Testis (tissue), 5 donors: ENCODE data around the gene C1RL. TPM values are rescaled to one million over a fixed set of nuclear protein-coding genes. Genes with fewer than 3 reads are reported as not detected.

ENCODE experiments used
- DNase-seq: peaks from one replicate; pipeline ENCODE4 v3.0.0-alpha.2; 2019
- H3K27ac ChIP-seq, 2 donors: fragments of 200-600 bp; sonication (generic); one replicate each; pipeline ENCODE4 v1.5.1; 2019
- H3K27me3 ChIP-seq: fragments of 200-600 bp; sonication (generic); one replicate; pipeline ENCODE4 v1.5.1; 2019
- H3K36me3 ChIP-seq: fragments of 200-600 bp; sonication (generic); one replicate; pipeline ENCODE4 v1.5.1; 2017; ENCODE audit warnings: low read depth; ENCODE audit errors: missing control alignments
- H3K4me1 ChIP-seq: fragments of 200-600 bp; sonication (generic); one replicate; pipeline ENCODE4 v1.5.1; 2019
- H3K4me3 ChIP-seq, 2 donors: fragments of 200-600 bp; sonication (generic); one replicate each; pipeline ENCODE4 v1.5.1; 2017 to 2019
- H3K9me3 ChIP-seq: fragments of 200-600 bp; sonication (generic); one replicate; pipeline ENCODE4 v1.5.1; 2017
- POLR2A ChIP-seq: fragments of 450-650 bp; IDR thresholded peaks from one replicate; pipeline ENCODE4 v1.6.1; 2017; ENCODE audit warnings: antibody characterized with exemption, mild to moderate bottlenecking, moderate library complexity
- WGBS, 2 donors: methylation state at CpG; one replicate each; pipeline ENCODE4 v1.1.5; 2018; 5-methylcytosine and 5-hydroxymethylcytosine counted together
- intact Hi-C: fragments of 100-400 bp; cut with DNase I; formaldehyde crosslinking; loops from one replicate; pipeline ENCODE4 v1.15.1; 2023; ENCODE audit warnings: low total_unique reads
- long read RNA-seq, 2 donors: transcript quantifications; one replicate each; lab custom pipeline, GENCODE V29; 2026
- polyA plus RNA-seq: library from polyadenylated mRNA; stranded (reverse); fragments of 350-450 nt; fragmentation: Illumina TruSeq; extraction: RNeasy Lipid Tissue Mini Kit (QIAGEN cat#74804); gene quantifications from one replicate; pipeline ENCODE4 v1.2.3, GENCODE V29; 2014; ENCODE audit warnings: low read depth, low replicate concordance; ENCODE audit not compliant: insufficient read depth
- total RNA-seq, 2 donors: library from RNA; depleted of rRNA; stranded (reverse); fragments of >200 nt; gene quantifications; one replicate each; pipeline ENCODE4 v1.2.3, GENCODE V29; 2016
- TF ChIP-seq, protein P1 (sequence below), 3 experiments: fragments of 450-650 bp in 2 of 3; fragments of 200-600 bp in 1 of 3; sonication (generic) in 1 of 3; IDR thresholded peaks; one replicate each; pipeline ENCODE4 v1.5.1; 2016 to 2019; ENCODE audit warnings: antibody characterized with exemption in 3 of 3, mild to moderate bottlenecking in 2 of 3, moderate library complexity in 1 of 3

C1RL gene
- total RNA-seq: 10 to 100 TPM; 23.9 to 31.8 TPM
- 19.8 TPM for polyA plus RNA-seq
- long read RNA-seq, donor 1, partial matches to known transcripts: 6 of 10 reads
- long read RNA-seq, donor 1, other reads (novel, unspliced or antisense): 0 of 10 reads
- long read RNA-seq, donor 2, partial matches to known transcripts: 0 of 1 reads
- long read RNA-seq, donor 2, other reads (novel, unspliced or antisense): 0 of 1 reads

DNA sequence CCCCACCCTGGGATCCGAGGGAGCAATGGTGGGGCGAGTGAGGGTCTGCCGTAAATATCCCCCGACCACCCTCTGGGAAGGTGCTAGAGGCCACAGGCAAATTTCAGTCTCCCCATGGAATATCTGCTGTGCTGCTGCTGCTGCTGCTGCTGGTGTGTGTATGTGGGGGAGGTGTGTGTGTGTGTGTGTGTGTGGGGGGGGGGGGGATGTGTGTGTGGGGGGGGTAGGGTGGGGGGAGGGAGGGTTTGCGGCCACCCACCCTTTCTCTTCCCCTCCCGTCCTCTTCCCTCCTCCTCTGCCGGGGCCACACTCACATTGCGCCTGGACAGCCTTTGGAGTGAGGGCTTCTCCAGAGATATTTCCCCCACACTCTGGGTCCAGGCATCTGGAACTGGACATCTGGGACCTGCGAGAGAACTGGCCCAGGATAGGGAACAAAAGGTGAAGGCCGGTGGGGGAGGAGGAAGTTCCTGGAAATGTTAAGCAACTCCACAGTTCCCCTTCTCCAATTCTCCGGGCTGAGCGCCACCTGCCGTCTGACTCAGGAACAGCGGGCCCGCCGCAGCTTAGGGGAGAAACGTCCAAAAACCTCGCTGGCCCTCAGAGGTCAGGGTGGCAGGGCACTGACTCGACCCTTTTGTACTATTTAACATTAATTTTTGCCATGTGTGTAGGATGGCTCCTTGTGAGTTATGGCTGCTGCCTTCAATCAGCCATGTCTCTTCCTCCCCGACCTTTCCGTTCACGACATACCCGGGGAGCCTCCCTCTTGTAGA, at the start of gene C1RL:
TSS of gene C1RL (minus strand) at position 419 of the 776 bp plus-strand sequence. CDS start at position 385, 34 bp downstream.
- peak within 1 kb of the TSS; percentile 87 to 93 for H3K27ac ChIP-seq
- 4 to 7% methylated on average over 18 to 23 of the region's 23 CpGs for WGBS, 2 donors
- peak within 1 kb of the TSS; percentile 55 to 74 for H3K4me3 ChIP-seq
- H3K27me3 ChIP-seq: no peaks in the 10 kb centered on the region
- peak; percentile 93 for DNase-seq
- no peaks in the 10 kb centered on the region for H3K9me3 ChIP-seq
- H3K4me1 ChIP-seq: peaks cover 33% of the 10 kb centered on the region
- no peak for TF ChIP-seq POLR2A
- TF ChIP-seq, protein P1, sequence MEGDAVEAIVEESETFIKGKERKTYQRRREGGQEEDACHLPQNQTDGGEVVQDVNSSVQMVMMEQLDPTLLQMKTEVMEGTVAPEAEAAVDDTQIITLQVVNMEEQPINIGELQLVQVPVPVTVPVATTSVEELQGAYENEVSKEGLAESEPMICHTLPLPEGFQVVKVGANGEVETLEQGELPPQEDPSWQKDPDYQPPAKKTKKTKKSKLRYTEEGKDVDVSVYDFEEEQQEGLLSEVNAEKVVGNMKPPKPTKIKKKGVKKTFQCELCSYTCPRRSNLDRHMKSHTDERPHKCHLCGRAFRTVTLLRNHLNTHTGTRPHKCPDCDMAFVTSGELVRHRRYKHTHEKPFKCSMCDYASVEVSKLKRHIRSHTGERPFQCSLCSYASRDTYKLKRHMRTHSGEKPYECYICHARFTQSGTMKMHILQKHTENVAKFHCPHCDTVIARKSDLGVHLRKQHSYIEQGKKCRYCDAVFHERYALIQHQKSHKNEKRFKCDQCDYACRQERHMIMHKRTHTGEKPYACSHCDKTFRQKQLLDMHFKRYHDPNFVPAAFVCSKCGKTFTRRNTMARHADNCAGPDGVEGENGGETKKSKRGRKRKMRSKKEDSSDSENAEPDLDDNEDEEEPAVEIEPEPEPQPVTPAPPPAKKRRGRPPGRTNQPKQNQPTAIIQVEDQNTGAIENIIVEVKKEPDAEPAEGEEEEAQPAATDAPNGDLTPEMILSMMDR (IDR thresholded peaks at IDR 0.05): peak; percentile 98 to 99 (median 98)
- intact Hi-C loops: loop anchor here (5.0 kb wide), 1 partner anchor 47 kb away; the partner anchor contains the start of gene C1S
- H3K36me3 ChIP-seq: no peaks in the 10 kb centered on the region

GRCh38 chr12:7157391-7157790, 48.4 kb upstream of the C1RL start:
- Histone ChIP-seq H3K4me1 (no peaks in the 10 kb centered on the region), H3K36me3 (no peaks in the 10 kb centered on the region), H3K27me3 (no peaks in the 10 kb centered on the region), H3K27ac (no peak overlapping the region), H3K4me3 (no peak overlapping the region), H3K9me3 (no peaks in the 10 kb centered on the region)
- 93 to 95% methylated on average over 12 to 17 of the region's 17 CpGs for WGBS, 2 donors
- intact Hi-C loops: no loop called here
- TF ChIP-seq POLR2A: no peak
- TF ChIP-seq, protein P1 (IDR thresholded peaks at IDR 0.05): no peak
- DNase-seq: no peak

- H3K36me3 ChIP-seq: no peaks in the 10 kb centered on the region
- 81 to 88% methylated on average over 9 to 24 of the region's 24 CpGs for WGBS, 2 donors
Measured at GRCh38 chr12:7156259-7157197, 47.5 kb upstream of the C1RL start.

GRCh38 chr12:7155471-7156034, 46.5 kb upstream of the C1RL start:
- H3K27ac ChIP-seq: no peak overlapping the region
- no peaks in the 10 kb centered on the region for H3K4me1 ChIP-seq
- H3K4me3 ChIP-seq: no peak overlapping the region
- no peaks in the 10 kb centered on the region for H3K36me3 ChIP-seq
- WGBS, 2 donors: 91 to 92% methylated on average over 5 to 8 of the region's 8 CpGs
- TF ChIP-seq POLR2A: no peak
- TF ChIP-seq, protein P1 (IDR thresholded peaks at IDR 0.05): no peak
- intact Hi-C loops: no loop called here
- H3K9me3 ChIP-seq: no peaks in the 10 kb centered on the region
- no peak for DNase-seq
- H3K27me3 ChIP-seq: no peaks in the 10 kb centered on the region

More at GRCh38 chr12:7156259-7157197, 47.5 kb upstream of the C1RL start:
- no peak for DNase-seq
- no peak overlapping the region for H3K4me3 ChIP-seq
- H3K9me3 ChIP-seq: no peaks in the 10 kb centered on the region
- TF ChIP-seq, protein P1 (IDR thresholded peaks at IDR 0.05): no peak
- no peak for TF ChIP-seq POLR2A
- no peaks in the 10 kb centered on the region for H3K27me3 ChIP-seq
- intact Hi-C loops: no loop called here
- no peak overlapping the region for H3K27ac ChIP-seq
- H3K4me1 ChIP-seq: no peaks in the 10 kb centered on the region
